Activated CD4-positive, alpha-beta memory T cell treated with anti-CD3 and anti-CD28 coated beads for 36 hours (primary cell): ENCODE measurements around the gene MAN2A1. TPM values are rescaled to one million over a fixed set of nuclear protein-coding genes. Genes with fewer than 3 reads are reported as not detected.

ENCODE experiments used
- CTCF ChIA-PET: fragments of 350-600 bp; sonication (Branson Sonifier 250); formaldehyde crosslinking; loops from one replicate; lab custom pipeline; 2021; ENCODE audit warnings: antibody characterized with exemption, inconsistent platforms; lab: Charles Lee
- POLR2A ChIA-PET: fragments of 350-600 bp; sonication (Branson Sonifier 250); formaldehyde crosslinking; loops from one replicate; lab custom pipeline; 2021; ENCODE audit warnings: antibody characterized with exemption; lab: Charles Lee
- DNase-seq: peaks from one replicate; pipeline ENCODE4 v3.0.0-alpha.2; 2020
- H3K27ac Mint-ChIP-seq: one replicate; pipeline ENCODE4 v1.8.0; 2021; ENCODE audit warnings: mixed read lengths
- H3K27me3 Mint-ChIP-seq: one replicate; pipeline ENCODE4 v1.8.0; 2021; ENCODE audit warnings: mixed read lengths
- H3K36me3 Mint-ChIP-seq: one replicate; pipeline ENCODE4 v1.8.0; 2021; ENCODE audit warnings: mixed read lengths
- H3K4me1 Mint-ChIP-seq: one replicate; pipeline ENCODE4 v1.8.0; 2021; ENCODE audit warnings: low read depth, mixed read lengths
- H3K4me3 Mint-ChIP-seq: one replicate; pipeline ENCODE4 v1.8.0; 2021; ENCODE audit warnings: mild to moderate bottlenecking, mixed read lengths
- H3K9me3 Mint-ChIP-seq: one replicate; pipeline ENCODE4 v1.8.0; 2021; ENCODE audit warnings: mixed read lengths
- intact Hi-C: fragments of 100-400 bp; cut with micrococcal nuclease; formaldehyde crosslinking; loops from one replicate; pipeline ENCODE4 v1.15.1; 2023
- total RNA-seq, 2 experiments: library from RNA; stranded (reverse); gene quantifications; one replicate each; pipeline ENCODE4 v1.2.3, GENCODE V29; 2021

The MAN2A1 gene
- total RNA-seq, 2 experiments from 2014 or later = 33.0 to 35.9 TPM

DNA sequence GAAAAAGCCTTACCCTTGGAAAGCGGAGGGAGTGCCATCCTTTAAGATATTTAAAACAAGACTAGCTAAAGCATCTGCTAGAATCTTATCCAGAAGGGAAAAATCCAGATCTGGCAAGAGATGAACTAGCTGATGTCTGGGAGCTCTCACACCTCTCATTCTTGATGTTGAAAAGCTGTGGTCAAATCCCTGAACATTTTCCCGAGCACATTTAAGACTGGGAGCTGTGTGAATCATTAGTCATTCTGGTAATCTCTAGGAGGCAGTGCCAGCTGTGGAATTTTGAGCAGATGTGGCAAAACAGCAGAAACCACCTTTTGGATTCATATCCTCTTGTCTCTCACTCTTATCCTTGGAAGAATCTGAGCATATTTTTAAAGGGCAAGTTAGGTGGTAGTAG is 218.0 kb downstream of the MAN2A1 start:
- no peaks in the 10 kb centered on the region for H3K36me3 Mint-ChIP-seq

DNA sequence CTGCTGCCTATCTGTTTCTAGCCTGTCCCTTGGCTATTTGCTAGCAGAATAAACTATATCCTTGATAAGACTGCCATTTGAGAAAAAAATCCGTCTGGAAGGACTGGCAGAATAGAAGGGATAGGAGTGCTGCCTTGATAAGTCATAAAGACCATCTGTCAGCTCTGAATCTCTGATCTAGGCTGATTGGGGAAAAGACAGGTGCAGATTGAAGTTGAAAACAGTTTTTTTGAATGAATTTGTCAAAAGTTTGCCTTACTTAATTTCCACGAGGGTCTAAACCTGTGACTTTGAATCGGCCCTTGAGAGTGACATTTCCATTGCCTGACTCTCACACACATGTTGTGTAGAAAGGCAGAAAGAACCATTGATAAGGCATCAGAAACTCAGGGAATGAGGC is 218.6 kb downstream of the MAN2A1 start:
- Mint-ChIP-seq H3K4me1 (peaks cover 2% of the 10 kb centered on the region), H3K4me3 (no peak overlapping the region), H3K36me3 (no peaks in the 10 kb centered on the region), H3K9me3 (no peaks in the 10 kb centered on the region), H3K27me3 (peaks cover 3% of the 10 kb centered on the region), H3K27ac (no peak overlapping the region)
- no peak for DNase-seq
- intact Hi-C loops = no loop called here
- CTCF ChIA-PET = no interaction called here
- POLR2A ChIA-PET = no interaction called here

More for the DNA sequence above, 218.0 kb downstream of the MAN2A1 start:
- intact Hi-C loops = no loop called here
- H3K27me3 Mint-ChIP-seq = peaks cover 3% of the 10 kb centered on the region
- no peak overlapping the region for H3K4me3 Mint-ChIP-seq
- H3K27ac Mint-ChIP-seq = no peak overlapping the region
- ChIA-PET CTCF (no interaction called here), POLR2A (no interaction called here)
- no peak for DNase-seq
- peaks cover 2% of the 10 kb centered on the region for H3K4me1 Mint-ChIP-seq
- no peaks in the 10 kb centered on the region for H3K9me3 Mint-ChIP-seq

DNA sequence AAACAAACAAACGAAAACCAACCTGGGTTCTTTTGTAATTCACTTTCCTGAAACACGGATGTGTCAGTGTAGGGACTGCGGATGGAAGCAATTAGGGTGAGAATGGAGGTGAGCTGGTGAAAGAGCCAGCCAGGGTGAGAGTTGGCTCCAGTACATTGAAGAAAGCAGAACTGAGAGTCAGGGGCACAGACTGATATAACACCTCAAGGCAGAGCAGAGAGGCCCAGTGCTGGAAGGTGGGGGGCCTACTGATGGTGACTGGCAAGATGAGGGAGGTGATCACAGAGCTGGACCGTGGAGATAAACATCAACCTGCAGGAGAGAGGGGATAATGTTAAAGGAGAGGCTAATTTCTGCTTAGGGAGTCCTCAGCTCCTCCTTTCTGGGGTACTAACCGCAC is 221.1 kb downstream of the MAN2A1 start:
- Mint-ChIP-seq H3K27ac (no peak overlapping the region), H3K4me3 (no peak overlapping the region), H3K36me3 (no peaks in the 10 kb centered on the region), H3K27me3 (peaks cover 3% of the 10 kb centered on the region), H3K4me1 (peaks cover 2% of the 10 kb centered on the region), H3K9me3 (no peaks in the 10 kb centered on the region)
- POLR2A ChIA-PET = no interaction called here
- no peak for DNase-seq
- intact Hi-C loops = no loop called here
- CTCF ChIA-PET = no interaction called here

DNA sequence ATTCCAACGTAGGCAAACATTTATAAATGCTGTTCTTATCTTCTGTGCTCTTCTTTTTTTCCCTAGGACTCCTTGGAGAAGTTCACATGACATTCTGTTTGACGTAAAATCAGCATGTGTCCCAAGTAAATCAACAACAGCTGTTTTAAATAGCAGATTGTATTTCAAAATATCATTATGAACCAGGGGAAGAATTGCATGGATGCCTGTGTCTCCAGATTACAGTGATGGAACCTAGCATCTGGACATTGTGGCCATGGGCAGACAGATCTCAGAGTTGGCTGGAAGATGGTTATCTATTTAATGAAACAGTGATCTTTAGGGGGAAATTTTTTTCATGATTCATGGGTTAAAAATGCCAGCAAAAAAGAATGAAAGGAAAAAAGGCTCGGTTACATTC is 222.0 kb downstream of the MAN2A1 start:
- Mint-ChIP-seq H3K4me3 (no peak overlapping the region), H3K4me1 (peaks cover 3% of the 10 kb centered on the region), H3K27me3 (peaks cover 3% of the 10 kb centered on the region), H3K36me3 (no peaks in the 10 kb centered on the region), H3K9me3 (no peaks in the 10 kb centered on the region), H3K27ac (no peak overlapping the region)
- intact Hi-C loops = no loop called here
- DNase-seq = no peak
- CTCF ChIA-PET = no interaction called here
- POLR2A ChIA-PET = no interaction called here

DNA sequence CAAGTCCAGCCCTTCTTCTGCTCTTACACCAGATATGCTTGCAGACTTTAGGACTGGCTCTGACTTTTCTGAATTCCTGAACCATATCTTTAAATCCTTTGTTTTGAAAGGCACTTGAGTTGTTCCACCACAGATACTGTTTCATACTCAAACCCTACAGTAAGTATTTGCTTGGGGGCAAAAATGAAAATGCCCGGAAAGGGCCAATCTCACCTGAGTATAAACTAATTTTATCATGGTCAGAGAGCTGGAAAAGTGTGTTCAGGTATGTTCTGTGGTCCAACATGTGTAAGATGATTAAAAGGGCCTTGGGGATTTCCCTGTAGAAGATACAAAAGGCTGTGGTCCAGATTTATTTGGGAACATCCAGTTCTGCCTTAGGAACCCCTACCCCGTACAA is 225.2 kb downstream of the MAN2A1 start:
- H3K27ac Mint-ChIP-seq = no peak overlapping the region
- no peak for DNase-seq
- no peak overlapping the region for H3K4me3 Mint-ChIP-seq
- ChIA-PET CTCF (no interaction called here), POLR2A (no interaction called here)
- H3K9me3 Mint-ChIP-seq = no peaks in the 10 kb centered on the region
- intact Hi-C loops = no loop called here
- H3K36me3 Mint-ChIP-seq = no peaks in the 10 kb centered on the region
- peaks cover 3% of the 10 kb centered on the region for H3K4me1 Mint-ChIP-seq
- H3K27me3 Mint-ChIP-seq = no peaks in the 10 kb centered on the region

DNA sequence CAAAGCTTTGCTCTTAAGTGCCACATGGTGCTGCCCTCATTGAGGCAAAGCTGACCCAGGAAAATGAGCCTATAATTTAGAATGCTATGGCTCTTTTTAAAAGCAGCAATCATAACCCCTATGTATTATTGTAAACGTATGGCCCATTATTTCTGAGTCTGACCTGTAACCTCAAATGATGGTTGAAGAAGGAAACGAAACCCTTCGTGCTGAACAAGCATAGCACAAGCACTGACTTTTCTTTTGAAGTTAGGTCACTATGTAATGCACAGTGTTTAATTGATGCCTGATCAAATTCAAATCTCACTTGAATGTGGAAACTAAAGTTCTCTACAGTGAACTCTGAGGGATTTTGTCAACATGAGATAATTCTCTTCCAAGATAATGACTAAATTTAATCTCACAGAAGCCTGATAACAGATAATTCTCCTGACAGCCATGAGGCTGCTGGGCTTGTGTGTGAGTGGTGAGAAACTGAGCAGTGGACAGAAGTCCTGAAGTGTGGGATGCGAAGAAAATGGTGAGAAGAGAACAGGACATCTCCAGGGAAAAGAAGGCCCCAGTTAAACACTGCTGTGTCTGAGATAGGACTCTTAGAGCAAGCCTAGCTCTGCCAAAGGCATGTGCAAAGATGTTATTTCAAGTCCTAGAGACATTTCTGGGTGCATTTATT is 226.9 kb downstream of the MAN2A1 start:
- DNase-seq = no peak
- ChIA-PET CTCF (no interaction called here), POLR2A (no interaction called here)
- intact Hi-C loops = no loop called here
- H3K4me3 Mint-ChIP-seq = no peak overlapping the region
- no peaks in the 10 kb centered on the region for H3K27me3 Mint-ChIP-seq
- peaks cover 15% of the 10 kb centered on the region for H3K4me1 Mint-ChIP-seq
- H3K9me3 Mint-ChIP-seq = no peaks in the 10 kb centered on the region
- no peak overlapping the region for H3K27ac Mint-ChIP-seq
- no peaks in the 10 kb centered on the region for H3K36me3 Mint-ChIP-seq
